HuH-7 (cell line): ENCODE results near the gene RUFY3.
A peak's percentile ranks its signal among the peaks of the same experiment; 100 is the strongest.
"Not testable (repeated sequence)": the region's sequence is repeated elsewhere in the genome, so short reads cannot be mapped to it uniquely, and the experiment has no call there.

Experiments used
- DNase-seq: peaks from one replicate; pipeline ENCODE4 v3.0.0; 2011; ENCODE audit warnings: low spot score

The RUFY3 gene

GRCh38 chr4:70721747-70722146 lies at the start of gene RUFY3:
Gene RUFY3 (plus strand): TSS chr4:70721964. CDS start chr4:70722574, 610 bp downstream.
- no peak for DNase-seq

DNA sequence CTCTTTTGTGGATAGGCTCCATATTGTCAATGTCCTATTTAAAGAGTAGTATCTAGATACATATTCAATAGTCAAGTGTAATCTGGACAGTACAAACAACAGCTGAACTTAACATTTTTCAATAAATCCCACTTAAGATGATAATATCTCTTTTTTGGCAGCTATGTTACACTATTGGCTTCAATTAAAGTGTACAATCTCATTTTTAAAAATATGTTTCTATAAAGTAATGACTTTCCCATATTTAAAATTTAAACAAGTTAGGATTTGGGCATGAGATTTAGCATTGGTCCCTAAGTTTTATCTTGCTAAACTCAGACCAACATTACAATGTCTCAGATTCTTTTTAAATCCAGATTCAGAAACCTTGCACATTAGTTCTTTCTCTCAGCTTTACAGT lies 47.6 kb upstream of the RUFY3 start:
- no peak for DNase-seq

DNA sequence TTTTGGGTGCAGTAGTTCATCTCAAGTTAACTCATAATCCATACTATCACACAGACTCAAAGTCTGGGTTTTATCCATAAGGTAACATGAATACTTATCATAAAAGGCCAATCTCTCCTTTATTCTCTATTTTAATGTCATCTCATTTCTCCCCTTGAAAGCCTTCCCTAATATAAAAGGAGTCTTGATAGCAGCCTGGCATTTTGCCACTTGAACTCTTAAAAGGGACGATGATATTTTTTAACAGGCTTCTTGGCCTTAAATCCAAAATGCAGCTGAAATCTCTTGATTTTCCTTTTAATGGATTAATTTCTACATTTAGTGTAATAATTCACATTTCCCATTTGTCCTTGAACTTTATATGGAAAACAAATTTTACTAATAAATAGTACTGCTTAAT lies 47.0 kb upstream of the RUFY3 start:
- DNase-seq: no peak

DNA sequence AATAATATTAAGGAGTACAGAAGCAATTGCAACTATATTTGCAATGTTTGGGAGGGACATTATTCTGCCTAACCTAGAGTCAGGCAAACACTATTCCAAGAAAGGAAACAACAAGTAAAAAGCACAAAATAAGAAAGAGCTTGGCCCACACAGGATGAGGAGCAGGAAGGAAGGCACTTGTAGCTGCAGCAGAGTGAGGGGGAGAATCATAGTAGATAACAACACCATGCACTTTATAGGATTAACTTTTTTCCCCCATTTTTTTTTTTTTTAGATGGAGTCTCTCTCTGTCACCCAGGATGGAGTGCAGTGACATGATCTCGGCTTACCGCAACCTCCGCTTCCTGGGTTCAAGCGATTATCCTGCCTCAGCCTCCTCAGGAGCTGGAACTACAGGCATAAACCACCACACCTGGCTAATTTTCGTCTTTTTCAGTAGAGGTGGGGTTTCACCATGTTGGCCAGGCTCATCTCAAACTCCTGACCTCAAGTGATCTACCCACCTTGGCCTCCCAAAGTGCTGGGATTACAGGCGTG lies 45.1 kb upstream of the RUFY3 start:
- DNase-seq: no peak

GRCh38 chr4:70678383-70678999 lies 43.3 kb upstream of the RUFY3 start:
- no peak for DNase-seq

- DNase-seq: no peak
Measured at GRCh38 chr4:70680934-70681333, 40.8 kb upstream of the RUFY3 start.

DNA sequence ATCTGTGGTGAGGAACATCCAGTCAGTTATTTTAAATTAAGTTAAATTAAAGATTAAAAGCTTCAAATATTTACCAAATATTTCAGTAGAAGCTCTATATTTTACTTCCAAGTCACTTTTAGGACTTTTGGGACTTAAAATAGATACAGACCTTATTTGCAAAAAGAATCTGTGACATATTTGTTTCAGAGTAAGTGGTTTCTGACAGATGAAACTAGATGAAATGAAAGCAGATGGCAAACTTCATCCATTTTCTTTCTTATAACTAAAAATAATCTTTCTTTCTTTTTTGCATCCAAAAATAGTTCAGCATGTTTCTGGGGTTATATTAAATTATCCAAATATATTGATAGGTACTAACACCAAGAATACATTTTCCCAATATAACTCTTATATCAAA lies 40.1 kb upstream of the RUFY3 start:
- DNase-seq: no peak

DNA sequence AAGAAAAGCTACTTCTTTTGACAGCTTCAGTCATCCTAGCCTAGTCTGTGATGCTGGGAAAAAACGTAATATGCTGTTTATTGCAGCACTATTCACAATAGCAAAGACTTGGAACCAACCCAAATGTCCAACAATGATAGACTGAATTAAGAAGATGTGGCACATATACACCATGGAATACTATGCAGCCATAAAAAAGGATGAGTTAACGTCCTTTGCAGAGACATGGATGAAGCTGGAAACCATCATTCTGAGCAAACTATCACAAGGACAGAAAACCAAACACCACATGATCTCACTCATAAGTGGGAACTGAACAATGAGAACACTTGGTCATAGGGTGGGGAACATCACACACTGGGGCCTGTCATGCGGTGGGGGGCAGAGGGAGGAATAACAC lies 39.6 kb upstream of the RUFY3 start:
- DNase-seq: not testable (repeated sequence)

GRCh38 chr4:70687392-70687791 lies 34.4 kb upstream of the RUFY3 start:
- DNase-seq: no peak

DNA sequence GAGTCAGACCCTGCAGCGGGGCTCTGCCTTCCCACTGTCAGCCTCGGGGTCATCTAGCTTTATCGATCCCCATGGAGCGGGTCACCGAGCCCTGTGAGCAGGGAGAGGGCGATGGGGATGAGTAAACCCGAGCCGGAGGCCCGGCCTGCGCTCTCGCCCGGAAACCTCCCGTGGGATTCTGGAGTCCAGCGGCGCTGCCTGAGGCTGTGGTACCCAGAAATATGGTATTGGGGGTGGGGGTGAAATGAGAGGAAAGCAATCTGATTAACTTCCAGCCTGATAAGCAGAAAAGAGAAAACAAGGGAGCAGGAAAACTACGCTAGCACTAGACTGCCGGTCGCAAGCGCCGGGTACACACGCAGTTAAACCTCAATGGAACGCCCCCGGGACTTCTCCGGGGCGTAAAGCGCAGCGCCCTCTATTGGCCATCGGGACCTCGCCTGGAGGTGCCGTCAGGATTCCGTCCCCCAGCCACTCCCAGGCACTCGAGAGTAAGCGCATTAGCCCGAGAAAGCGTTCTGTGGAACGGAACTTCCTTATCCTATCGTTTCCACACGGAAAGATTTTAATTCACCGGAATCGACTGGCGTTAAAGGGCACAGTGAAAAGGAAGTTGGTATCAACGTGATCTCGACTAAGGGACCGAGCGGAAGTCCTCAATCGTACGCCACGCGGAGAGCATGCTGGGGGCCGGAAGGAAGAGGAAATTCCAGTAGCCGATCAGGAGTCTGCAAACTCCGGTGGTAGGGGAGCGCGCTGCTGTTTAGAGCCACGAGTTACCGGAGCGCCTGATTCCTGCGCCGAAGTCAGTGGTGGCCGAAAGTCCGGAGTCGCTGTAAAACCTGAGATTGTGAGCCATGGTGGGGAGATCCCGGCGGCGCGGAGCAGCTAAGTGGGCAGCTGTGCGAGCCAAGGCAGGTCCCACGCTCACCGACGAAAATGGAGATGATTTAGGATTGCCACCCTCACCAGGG lies 33.7 kb upstream of the RUFY3 start, which contains the start of gene UTP3:
Gene UTP3 (plus strand): TSS at position 712 of the 974 bp plus-strand sequence. CDS start 146 bp downstream, at position 858.
- peak; percentile 63 for DNase-seq

DNA sequence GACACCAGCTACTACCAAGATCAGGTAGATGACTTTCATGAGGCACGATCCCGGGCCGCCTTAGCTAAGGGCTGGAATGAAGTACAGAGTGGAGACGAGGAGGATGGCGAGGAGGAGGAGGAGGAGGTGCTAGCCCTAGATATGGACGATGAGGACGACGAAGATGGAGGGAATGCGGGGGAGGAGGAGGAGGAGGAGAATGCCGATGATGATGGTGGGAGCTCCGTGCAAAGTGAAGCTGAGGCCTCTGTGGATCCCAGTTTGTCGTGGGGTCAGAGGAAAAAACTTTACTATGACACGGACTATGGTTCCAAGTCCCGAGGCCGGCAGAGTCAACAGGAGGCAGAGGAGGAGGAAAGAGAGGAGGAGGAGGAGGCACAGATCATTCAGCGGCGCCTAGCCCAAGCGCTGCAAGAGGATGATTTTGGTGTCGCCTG lies 33.0 kb upstream of the RUFY3 start:
- DNase-seq: no peak

DNA sequence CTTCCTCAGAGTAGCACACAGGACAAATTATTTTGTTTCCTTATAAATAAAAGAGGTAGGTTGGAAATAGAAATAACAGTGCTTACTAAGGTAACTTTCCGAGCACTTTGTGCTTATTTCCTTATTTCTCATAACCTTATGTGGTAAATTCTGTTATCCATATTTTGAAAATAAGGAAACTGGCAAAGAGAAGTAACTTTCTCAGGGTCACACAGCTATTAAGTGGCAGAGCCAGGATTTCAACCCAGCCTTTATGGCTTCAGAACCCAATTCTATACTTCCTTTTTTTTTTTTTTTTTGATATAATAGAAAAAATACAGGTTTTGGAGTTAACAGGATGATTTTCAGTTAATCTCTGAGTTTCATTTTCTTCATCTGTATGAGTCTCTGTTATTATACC lies 30.1 kb upstream of the RUFY3 start:
- DNase-seq: no peak

GRCh38 chr4:70694633-70695032 lies 27.1 kb upstream of the RUFY3 start:
- not testable (repeated sequence) for DNase-seq

- not testable (repeated sequence) for DNase-seq
Measured at GRCh38 chr4:70698435-70698834, 23.3 kb upstream of the RUFY3 start.

DNA sequence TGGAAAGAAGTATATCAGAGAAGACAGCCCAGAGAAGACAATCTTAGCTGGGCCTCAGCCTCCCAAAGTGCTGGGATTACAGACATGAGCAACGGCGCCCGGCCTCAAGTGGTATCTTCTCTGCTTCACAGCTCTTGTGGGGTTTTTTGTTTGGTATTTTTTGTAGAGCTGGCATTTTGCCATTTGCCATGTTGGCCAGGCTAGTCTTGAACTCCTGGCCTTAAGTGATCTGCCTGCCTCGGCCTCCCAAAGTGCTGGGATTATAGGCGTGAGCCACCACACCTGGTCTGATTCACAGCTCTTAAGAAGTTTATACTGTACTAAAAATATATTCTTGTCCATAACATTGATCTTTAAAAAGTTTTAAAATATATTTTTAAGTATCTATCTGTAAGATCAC lies 21.1 kb upstream of the RUFY3 start:
- no peak for DNase-seq

- DNase-seq: no peak
Measured at GRCh38 chr4:70701271-70701670, 20.5 kb upstream of the RUFY3 start.

GRCh38 chr4:70702592-70702991 lies 19.2 kb upstream of the RUFY3 start:
- DNase-seq: not testable (repeated sequence)

- DNase-seq: no peak
Measured at GRCh38 chr4:70703619-70704214, 18.0 kb upstream of the RUFY3 start.

DNA sequence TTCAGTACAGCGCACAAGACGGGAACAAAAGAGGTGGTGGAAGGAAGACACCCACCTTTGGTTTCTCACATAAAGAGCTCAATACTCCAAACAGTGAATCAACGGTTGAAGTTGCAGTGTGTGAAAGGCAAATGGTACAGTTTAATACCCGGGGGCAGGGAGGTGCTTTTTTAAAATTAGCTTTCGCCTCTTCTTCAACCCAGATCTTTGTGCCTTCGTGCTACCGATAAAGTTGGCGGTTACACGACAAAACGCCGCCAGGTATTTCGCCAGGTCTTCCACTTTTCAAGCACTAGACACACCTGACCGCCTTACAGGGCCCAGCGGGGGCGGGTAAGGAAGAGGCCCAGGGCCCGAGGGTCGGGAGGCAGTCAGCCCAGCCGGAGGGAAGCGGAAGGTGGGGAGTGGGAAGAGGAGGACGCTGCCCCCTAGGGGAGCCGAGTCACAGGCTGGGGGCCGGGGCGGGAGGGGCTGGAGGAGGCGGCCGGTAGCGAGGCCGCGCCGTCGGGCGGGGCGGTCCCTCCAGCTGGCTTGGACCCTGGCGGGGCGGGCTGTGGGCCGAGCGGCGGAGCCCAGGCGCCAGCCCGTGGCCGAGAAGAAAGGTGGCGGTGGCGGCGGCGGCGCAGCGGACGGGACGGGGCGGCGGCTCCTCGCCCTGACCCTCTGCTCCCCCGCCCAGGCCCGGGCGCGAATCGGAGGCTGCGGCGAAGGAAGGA lies 17.4 kb upstream of the RUFY3 start:
- DNase-seq: peak; percentile 75

- DNase-seq: no peak
Measured at GRCh38 chr4:70704931-70705182, 16.9 kb upstream of the RUFY3 start.

DNA sequence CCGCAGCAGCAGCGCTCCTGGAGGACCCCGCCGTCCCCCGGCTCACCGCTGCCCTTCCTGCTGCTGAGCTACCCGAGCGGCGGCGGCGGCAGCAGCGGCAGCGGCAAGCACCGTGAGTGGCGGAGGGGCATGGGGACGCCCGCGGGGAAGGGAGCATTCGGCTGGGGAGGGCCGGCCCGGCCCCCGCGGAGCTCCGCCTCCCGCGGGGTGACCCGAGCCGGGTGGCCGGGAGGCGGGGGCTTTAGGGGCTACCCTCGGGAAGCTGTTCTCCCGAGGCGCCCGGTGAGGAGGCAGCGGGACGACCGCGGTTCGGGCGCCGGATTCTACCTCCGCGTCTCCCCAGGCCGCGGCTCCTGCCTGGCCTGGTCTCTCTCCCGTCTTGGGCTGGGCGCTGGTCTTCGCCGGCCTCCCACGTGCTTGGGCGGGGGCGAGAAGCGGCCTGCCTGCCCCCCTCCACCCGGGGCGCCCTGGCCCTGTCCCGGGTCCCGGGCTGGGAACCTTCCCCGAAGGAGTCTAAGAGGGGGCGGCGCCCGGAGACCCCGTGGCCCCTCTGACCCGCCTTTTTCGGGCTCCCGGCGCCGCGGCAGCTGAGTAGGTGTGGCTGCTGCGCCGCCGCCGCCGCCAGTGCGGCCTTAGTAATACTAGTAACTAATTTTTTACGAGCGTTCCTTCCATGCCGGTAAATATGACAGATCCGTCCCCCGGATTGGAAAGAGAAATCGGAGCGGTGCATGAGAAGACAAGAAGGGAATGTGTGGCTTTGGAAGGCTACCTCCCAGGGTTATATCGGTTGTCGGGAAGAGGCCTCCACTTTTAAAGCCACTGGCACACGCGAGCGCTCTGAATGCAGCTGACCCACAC lies 16.4 kb upstream of the RUFY3 start:
- peak; percentile 46 for DNase-seq
